HG02973 (cell line): ENCODE results near the gene DCST2.

ENCODE experiments used
- ATAC-seq: cut with Tn5 transposase; IDR thresholded peaks from one replicate; pipeline ENCODE4 v1.9.1; 2021; ENCODE audit warnings: moderate library complexity; ENCODE audit not compliant: unreplicated experiment

DCST2 gene

GRCh38 chr1:155050560-155051341, 17.2 kb upstream of the DCST2 start, which contains the start of gene ADAM15:
Gene ADAM15 (plus strand): TSS chr1:155051316. CDS start chr1:155051387, 71 bp downstream.
- peak; percentile 55 for ATAC-seq

GRCh38 chr1:155049651-155050559, 16.3 kb upstream of the DCST2 start:
- no peak for ATAC-seq

GRCh38 chr1:155048449-155049334, 15.1 kb upstream of the DCST2 start:
- no peak for ATAC-seq

- no peak for ATAC-seq
Measured at GRCh38 chr1:155044812-155045657, 11.5 kb upstream of the DCST2 start.

- no peak for ATAC-seq
Measured at GRCh38 chr1:155044365-155044764, 10.8 kb upstream of the DCST2 start.

GRCh38 chr1:155043793-155044192, 10.2 kb upstream of the DCST2 start:
- no peak for ATAC-seq

GRCh38 chr1:155043301-155043702, 9.7 kb upstream of the DCST2 start:
- ATAC-seq: no peak

- ATAC-seq: no peak
Measured at GRCh38 chr1:155042789-155043188, 9.2 kb upstream of the DCST2 start.

GRCh38 chr1:155040358-155041093, 6.9 kb upstream of the DCST2 start:
- no peak for ATAC-seq

GRCh38 chr1:155039308-155039669, 5.7 kb upstream of the DCST2 start:
- no peak for ATAC-seq

GRCh38 chr1:155038602-155039307, 5.2 kb upstream of the DCST2 start:
- no peak for ATAC-seq

- ATAC-seq: no peak
Measured at GRCh38 chr1:155037851-155038441, 4.4 kb upstream of the DCST2 start.

GRCh38 chr1:155037043-155037442, 3.5 kb upstream of the DCST2 start:
- no peak for ATAC-seq

- ATAC-seq: no peak
Measured at GRCh38 chr1:155035936-155036335, 2.4 kb upstream of the DCST2 start.

- no peak for ATAC-seq
Measured at GRCh38 chr1:155034318-155035208, 982 bp upstream of the DCST2 start.

- ATAC-seq: no peak
Measured at GRCh38 chr1:155032886-155033285, 695 bp downstream of the DCST2 start.

- ATAC-seq: no peak
Measured at GRCh38 chr1:155030899-155031298, 2.7 kb downstream of the DCST2 start.
